Endodermal cell (in vitro differentiated cells): ENCODE results near the gene TTC28. TPM values are rescaled to one million over a fixed set of nuclear protein-coding genes. Genes with fewer than 3 reads are reported as not detected.
"Not testable (repeated sequence)": the region's sequence is repeated elsewhere in the genome, so short reads cannot be mapped to it uniquely, and the experiment has no call there.

Source experiments
- DNase-seq: peaks from one replicate; pipeline ENCODE4 v3.0.0-alpha.2; 2017
- H3K27ac ChIP-seq: 2 replicates; pipeline ENCODE4 v1.5.1; 2013; ENCODE audit warnings: mild to moderate bottlenecking, low read depth, low read length, moderate library complexity
- H3K27me3 ChIP-seq: 2 replicates; pipeline ENCODE4 v1.6.1; 2013; ENCODE audit warnings: mild to moderate bottlenecking, low read length, moderate library complexity; ENCODE audit not compliant: insufficient read depth, control insufficient read depth, poor library complexity, severe bottlenecking
- H3K36me3 ChIP-seq: 2 replicates; pipeline ENCODE4 v1.7.0; 2013; ENCODE audit warnings: mild to moderate bottlenecking, low read length, moderate library complexity; ENCODE audit not compliant: control insufficient read depth, insufficient read depth
- H3K4me1 ChIP-seq: one replicate; pipeline ENCODE4 v1.7.0; 2013; ENCODE audit warnings: low read length; ENCODE audit not compliant: control insufficient read depth, insufficient read depth
- H3K4me3 ChIP-seq: 2 replicates; pipeline ENCODE4 v1.5.1; 2013; ENCODE audit warnings: mild to moderate bottlenecking, low read length, moderate library complexity
- H3K9ac ChIP-seq: 2 replicates; pipeline ENCODE4 v1.6.1; 2013; ENCODE audit warnings: mild to moderate bottlenecking, low read length, moderate library complexity; ENCODE audit not compliant: poor library complexity, severe bottlenecking; ENCODE audit errors: extremely low read depth
- H3K9me3 ChIP-seq: 2 replicates; pipeline ENCODE4 v1.6.1; 2013; ENCODE audit warnings: mild to moderate bottlenecking, low read length, moderate library complexity; ENCODE audit not compliant: control insufficient read depth
- H3K27ac Mint-ChIP-seq: 2 replicates; pipeline ENCODE4 v1.8.0; 2020; ENCODE audit warnings: mixed read lengths
- H3K27me3 Mint-ChIP-seq: 2 replicates; pipeline ENCODE4 v1.8.0; 2021; ENCODE audit warnings: mild to moderate bottlenecking, mixed read lengths; ENCODE audit not compliant: insufficient read depth
- H3K36me3 Mint-ChIP-seq: 2 replicates; pipeline ENCODE4 v1.8.0; 2020; ENCODE audit warnings: low read depth, mixed read lengths
- H3K4me1 Mint-ChIP-seq: 2 replicates; pipeline ENCODE4 v1.8.0; 2020; ENCODE audit warnings: mixed read lengths
- H3K4me3 Mint-ChIP-seq: 2 replicates; pipeline ENCODE4 v1.8.0; 2020; ENCODE audit warnings: mild to moderate bottlenecking, moderate library complexity, mixed read lengths
- H3K9me3 Mint-ChIP-seq: 2 replicates; pipeline ENCODE4 v1.8.0; 2020; ENCODE audit warnings: mild to moderate bottlenecking, mixed read lengths
- CTCF ChIP-seq: fragments of 200-600 bp; sonication (generic); conservative IDR thresholded peaks from 2 replicates; pipeline ENCODE4 v1.5.0; 2021; ENCODE audit warnings: antibody characterized with exemption, mild to moderate bottlenecking
- WGBS, 2 experiments: methylation state at CpG; one replicate each; pipeline versions ENCODE4 v1.1.5 to v1.1.7; 2013; ENCODE audit warnings: missing lambda C conversion rate in 2 of 2, mixed read lengths in 1 of 2; ENCODE audit not compliant: insufficient coverage in 1 of 2, insufficient read length in 1 of 2; 5-methylcytosine and 5-hydroxymethylcytosine counted together
- total RNA-seq, 2 donors: library from RNA; stranded (reverse); fragmentation: NEBNext Ultra II Directional in 1 of 2; extraction: Animal tissue kit (Norgen Biotek cat#: 25700) in 1 of 2; gene quantifications; 2 replicates in 1 of 2; 3 replicates in 1 of 2; pipeline ENCODE4 v1.2.1, GENCODE V29; 2021

TTC28 gene
- total RNA-seq, 2 donors from 2014 or later, result 28.6 to 34.0 TPM

DNA sequence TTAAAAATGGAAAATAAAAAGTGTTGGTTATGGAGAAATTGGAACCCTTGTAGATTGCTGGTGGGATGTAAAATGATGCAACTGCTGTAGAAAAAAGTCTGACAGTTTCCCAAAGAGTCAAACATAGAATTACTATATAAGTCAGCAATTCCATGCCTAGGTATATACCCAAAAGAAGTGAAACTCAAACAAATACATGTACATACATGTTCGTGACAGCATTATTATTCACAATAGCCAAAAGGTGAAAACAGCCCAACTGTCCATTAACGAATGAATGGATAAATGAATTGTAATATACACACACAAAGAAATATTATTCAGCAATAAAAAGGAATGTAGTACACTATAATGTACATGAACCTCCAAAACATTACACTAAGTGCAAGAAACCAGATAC lies 116.0 kb downstream of the TTC28 start:
- Mint-ChIP-seq H3K27me3 (no peaks in the 10 kb centered on the region), H3K9me3 (no peaks in the 10 kb centered on the region), H3K4me3 (no peak overlapping the region), H3K27ac (no peak overlapping the region), H3K36me3 (no peaks in the 10 kb centered on the region), H3K4me1 (peaks cover 1% of the 10 kb centered on the region)
- no peaks in the 10 kb centered on the region for H3K4me1 ChIP-seq
- WGBS, 2 experiments, result 92% methylated on average over 1 of the region's 2 CpGs; no CpG with 5 or more reads in 1 of the 2 experiments
- no peak overlapping the region for H3K9ac ChIP-seq
- no peak overlapping the region for H3K4me3 ChIP-seq
- no peaks in the 10 kb centered on the region for H3K36me3 ChIP-seq
- no peak overlapping the region for H3K27ac ChIP-seq
- H3K9me3 ChIP-seq, result no peaks in the 10 kb centered on the region
- no peak for DNase-seq
- no peak for TF ChIP-seq CTCF
- H3K27me3 ChIP-seq, result no peaks in the 10 kb centered on the region

DNA sequence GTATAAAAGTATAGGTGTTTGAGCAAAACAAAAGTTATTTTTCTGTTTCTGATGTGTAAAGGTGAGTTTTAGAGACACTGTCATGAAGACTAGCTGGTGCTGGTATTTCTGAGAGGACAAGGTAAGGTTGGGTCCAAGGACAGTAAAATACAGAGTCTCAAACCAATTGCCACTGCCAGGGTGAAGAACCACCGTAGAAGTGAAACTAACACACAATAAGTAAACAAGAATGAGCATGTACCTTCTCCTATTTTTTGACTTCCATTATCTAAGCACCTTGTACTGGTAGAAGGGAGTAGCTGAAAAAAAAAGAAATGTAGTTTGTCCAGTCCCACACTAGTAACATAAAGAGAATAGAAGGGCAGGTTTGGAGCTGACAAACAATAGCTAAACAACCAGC lies 117.3 kb downstream of the TTC28 start:
- no peak overlapping the region for H3K27ac ChIP-seq
- Mint-ChIP-seq H3K9me3 (peaks cover 2% of the 10 kb centered on the region), H3K4me3 (no peak overlapping the region), H3K36me3 (no peaks in the 10 kb centered on the region), H3K27me3 (no peaks in the 10 kb centered on the region), H3K4me1 (peaks cover 1% of the 10 kb centered on the region), H3K27ac (no peak overlapping the region)
- H3K27me3 ChIP-seq, result no peaks in the 10 kb centered on the region
- H3K9me3 ChIP-seq, result peaks cover under 1% of the 10 kb centered on the region
- DNase-seq, result no peak
- 88% methylated on average over 1 of the region's 1 CpG; no CpG with 5 or more reads in 1 of the 2 experiments for WGBS, 2 experiments
- no peak for TF ChIP-seq CTCF
- no peak overlapping the region for H3K9ac ChIP-seq
- no peaks in the 10 kb centered on the region for H3K36me3 ChIP-seq
- H3K4me1 ChIP-seq, result no peaks in the 10 kb centered on the region
- no peak overlapping the region for H3K4me3 ChIP-seq

- DNase-seq, H3K36me3 Mint-ChIP-seq, H3K27ac ChIP-seq, H3K9ac ChIP-seq, H3K4me3 ChIP-seq, H3K4me3 Mint-ChIP-seq, H3K9me3 Mint-ChIP-seq, H3K27me3 Mint-ChIP-seq, H3K4me1 ChIP-seq, H3K27ac Mint-ChIP-seq, H3K4me1 Mint-ChIP-seq, H3K27me3 ChIP-seq, H3K36me3 ChIP-seq: not testable (repeated sequence)
- peaks cover 11% of the 10 kb centered on the region for H3K9me3 ChIP-seq
- 80 to 84% methylated on average over 1 to 5 of the region's 5 CpGs for WGBS, 2 experiments
Observed at GRCh38 chr22:28560743-28561101, 118.9 kb downstream of the TTC28 start.

- H3K27me3 Mint-ChIP-seq, result no peaks in the 10 kb centered on the region
- H3K4me3 Mint-ChIP-seq, result no peak overlapping the region
- no peak overlapping the region for H3K27ac ChIP-seq
Observed at GRCh38 chr22:28560046-28560742, 119.4 kb downstream of the TTC28 start.

More at GRCh38 chr22:28560046-28560742, 119.4 kb downstream of the TTC28 start:
- no peaks in the 10 kb centered on the region for H3K4me1 Mint-ChIP-seq
- Histone ChIP-seq H3K36me3 (no peaks in the 10 kb centered on the region), H3K9ac (no peak overlapping the region), H3K9me3 (peaks cover 15% of the 10 kb centered on the region), H3K4me1 (no peaks in the 10 kb centered on the region), H3K27me3 (no peaks in the 10 kb centered on the region), H3K4me3 (no peak overlapping the region)
- 95 to 96% methylated on average over 2 of the region's 2 CpGs for WGBS, 2 experiments
- TF ChIP-seq CTCF, result no peak
- H3K27ac Mint-ChIP-seq, result no peak overlapping the region
- DNase-seq, result no peak
- H3K36me3 Mint-ChIP-seq, result peaks cover 2% of the 10 kb centered on the region
- peaks cover 9% of the 10 kb centered on the region for H3K9me3 Mint-ChIP-seq
